Activated CD4-positive, alpha-beta T cell treated with anti-CD3 and anti-CD28 coated beads for 1 hour (primary cell): ENCODE data around the gene INKA1.
A peak's percentile ranks its signal among the peaks of the same experiment; 100 is the strongest.
"Not testable (repeated sequence)": the region's sequence is repeated elsewhere in the genome, so short reads cannot be mapped to it uniquely, and the experiment has no call there.

Experiments used
- DNase-seq: peaks from one replicate; pipeline ENCODE4 v3.0.0-alpha.2; 2020

INKA1 gene

DNA sequence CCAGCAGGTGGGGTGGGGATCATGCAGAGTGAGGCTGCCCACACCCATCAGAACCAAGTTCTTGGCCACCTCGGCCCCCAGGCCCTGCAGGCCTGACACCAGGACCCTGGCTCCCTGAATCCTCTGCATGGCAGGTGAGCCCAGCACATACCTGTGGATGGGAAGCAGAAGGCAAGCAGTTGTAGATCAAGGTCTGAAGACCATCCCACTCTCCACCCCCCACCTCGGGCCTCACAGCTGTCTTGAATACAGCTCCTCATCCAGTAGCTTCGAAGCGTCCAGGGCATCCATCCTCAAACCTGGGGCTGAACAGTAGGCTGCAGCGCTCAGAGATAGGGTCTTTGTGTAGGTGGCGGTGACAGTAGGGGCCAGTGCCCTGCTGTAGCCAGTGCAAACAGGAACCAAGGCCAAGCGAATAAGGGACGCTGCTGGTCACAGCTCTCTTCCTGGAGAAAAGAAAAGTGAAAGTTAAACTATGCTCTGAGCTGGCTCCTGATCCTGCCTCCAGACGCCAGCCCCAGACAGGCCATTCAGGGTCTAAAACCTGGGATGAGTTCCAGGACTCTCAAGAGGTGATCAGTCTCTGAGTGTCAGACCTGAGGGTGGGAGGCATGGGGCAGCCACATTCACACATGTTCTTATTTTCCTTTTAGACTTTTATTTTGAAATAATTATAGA is 10.6 kb downstream of the INKA1 start, which contains the start of gene UBA7:
TSS of gene UBA7 (minus strand) at position 457 of the 678 bp plus-strand sequence. CDS start at position 291, 166 bp downstream.
- no peak for DNase-seq

DNA sequence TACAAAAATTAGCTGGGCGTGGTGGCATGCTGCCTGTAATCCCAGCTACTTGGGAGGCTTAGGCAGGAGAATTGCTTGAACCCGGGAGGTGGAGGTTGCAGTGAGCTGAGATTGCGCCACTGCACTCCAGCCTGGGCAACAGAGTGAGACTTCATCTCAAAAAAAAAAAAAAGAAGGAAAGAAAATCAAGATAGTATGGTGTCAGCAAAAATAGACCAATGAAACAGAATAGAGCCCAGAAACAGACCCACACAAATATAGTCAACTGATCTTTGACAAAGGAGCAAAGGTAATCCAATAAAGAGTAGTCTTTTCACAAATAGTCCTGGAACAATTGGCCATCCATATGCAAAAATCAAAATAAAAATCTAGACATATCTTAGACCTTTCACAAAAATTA is 20.1 kb downstream of the INKA1 start:
- DNase-seq: not testable (repeated sequence)

DNA sequence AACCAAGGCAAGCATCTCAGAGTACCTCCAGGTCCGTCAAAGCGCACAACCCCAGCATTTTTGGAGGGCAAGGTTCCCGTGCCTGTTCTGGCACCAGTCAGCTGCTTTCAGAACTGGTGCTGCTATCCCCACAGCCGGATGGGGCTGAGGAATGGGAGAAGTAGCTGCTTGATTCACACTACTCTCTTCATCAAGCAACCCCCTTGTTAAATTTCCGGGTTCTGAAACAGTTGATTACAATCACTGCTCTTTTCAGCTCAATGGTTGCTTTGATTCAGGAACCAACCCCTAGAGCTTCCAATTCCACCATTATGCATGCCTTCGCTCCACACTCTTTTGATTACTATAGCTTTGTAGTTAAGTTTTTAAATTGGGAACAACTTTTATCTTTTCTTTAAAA is 23.0 kb downstream of the INKA1 start:
- DNase-seq: no peak

DNA sequence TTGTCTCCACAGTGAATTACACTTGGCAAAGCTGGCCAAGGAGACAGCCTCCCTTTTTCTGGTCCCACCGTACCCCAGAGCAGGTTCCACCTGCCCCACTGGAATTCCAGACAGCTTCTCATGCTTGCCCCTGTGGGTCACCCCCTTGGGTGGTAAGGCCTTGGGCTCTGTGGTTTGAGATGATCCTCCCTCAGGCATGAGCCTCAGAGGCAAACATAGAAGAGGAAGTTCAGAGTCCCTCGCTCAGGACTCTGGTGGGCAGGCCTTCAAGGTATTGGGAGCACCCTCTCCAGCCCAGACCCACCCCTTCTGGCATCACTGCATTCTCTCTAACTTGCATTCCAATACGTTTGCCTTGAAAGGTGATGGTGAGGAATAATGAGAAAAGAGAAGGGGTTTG is 28.3 kb downstream of the INKA1 start:
- no peak for DNase-seq

DNA sequence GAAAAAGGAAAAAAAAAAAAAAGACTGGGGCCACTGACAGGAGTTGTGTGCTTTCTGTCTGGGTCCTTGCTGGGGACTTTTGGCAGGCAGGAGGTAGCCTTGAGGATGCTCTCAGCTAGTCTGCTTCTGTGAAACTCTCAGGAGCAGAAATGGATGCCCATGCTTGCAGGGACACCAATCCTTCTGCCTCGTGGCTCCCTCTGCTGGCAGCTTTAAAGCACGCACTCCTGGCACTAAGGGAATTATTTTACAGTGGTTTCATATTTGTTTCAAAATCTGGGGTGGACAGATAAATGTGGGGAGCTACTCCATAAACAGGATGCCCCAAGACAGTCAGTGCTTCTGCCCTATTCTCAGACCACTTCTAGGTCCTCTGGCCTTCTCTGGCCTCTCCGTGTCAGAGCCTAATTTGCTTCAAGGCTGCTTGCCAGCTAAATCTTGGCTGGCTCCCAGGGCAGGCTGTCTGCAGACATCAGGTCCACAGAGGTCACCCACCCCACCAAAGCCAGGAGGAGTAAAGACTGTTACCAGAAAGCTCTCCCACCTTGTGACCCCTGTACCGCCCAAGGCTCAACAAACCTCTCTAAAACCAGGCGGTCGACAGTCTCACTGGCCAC is 36.2 kb downstream of the INKA1 start:
- peak; percentile 70 for DNase-seq

- no peak for DNase-seq
Observed at GRCh38 chr3:49840388-49840787, 37.3 kb downstream of the INKA1 start.

DNA sequence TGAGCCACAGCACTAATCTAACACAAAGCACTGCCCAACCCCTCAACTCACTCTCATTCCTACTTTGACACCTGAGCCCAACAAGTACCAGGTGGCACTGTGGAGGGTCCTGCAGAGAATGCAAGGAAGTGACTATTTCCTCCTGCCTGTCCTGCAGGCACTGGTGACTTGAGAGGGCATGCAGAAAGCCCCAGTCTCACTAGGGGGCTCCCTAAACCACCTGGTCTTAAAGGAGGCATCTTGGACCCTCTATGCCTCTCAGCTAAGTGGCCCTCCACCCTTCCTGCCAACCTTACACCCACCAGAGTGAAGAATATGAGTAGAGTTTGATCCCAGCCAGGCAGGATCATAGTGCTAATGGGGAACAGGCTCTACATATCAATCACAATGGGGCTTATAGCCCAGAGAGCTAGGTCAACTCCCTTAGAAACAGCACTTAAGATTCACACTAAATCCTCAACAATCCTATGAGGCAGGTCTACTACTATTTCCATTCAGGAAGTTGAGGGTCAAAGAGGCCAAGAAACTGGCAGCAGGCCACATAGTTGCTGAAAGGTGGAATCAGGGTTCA is 38.1 kb downstream of the INKA1 start:
- DNase-seq: no peak

GRCh38 chr3:49841806-49842205 is 38.7 kb downstream of the INKA1 start:
- no peak for DNase-seq

DNA sequence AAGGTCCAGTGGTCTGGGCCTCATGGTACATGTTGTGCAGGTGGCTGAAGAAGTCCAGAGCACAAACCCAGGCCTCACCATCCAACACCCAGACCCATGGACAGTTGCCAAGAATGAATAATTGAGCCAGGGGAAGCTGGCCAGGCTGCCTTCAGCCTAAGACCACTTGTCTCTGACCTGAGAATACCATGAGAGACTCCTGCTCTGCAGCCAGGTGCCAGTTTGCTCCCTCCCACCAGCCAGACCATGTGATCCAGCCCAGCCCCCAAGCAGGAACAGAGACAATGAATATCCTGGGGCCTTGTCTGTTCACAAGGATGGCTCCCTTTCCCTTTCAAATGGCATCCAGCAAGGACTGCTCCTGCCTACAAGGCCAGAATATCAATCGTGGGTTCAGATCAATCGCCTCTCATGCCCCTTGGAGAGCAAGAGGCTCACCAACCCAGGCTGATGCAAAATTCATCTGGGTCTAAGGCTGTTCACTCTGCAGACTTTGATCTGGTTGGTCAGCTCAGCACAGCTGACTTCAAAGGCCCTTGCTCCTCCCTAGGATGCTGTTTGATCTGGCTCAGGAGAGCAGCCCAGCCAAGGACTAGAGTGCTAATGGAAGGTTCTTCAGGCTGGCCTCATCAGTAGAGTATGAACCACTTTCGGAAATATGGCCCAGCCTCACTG is 39.9 kb downstream of the INKA1 start:
- no peak for DNase-seq

- no peak for DNase-seq
Observed at GRCh38 chr3:49844464-49845183, 41.6 kb downstream of the INKA1 start.

GRCh38 chr3:49845694-49846093 is 42.6 kb downstream of the INKA1 start:
- no peak for DNase-seq
